HL-60 (cell line): ENCODE results near the gene KRTAP5-7.

Experiments used
- DNase-seq, 2 experiments: peaks; one replicate each; pipeline ENCODE4 v3.0.0-alpha.2; 2010 to 2020; ENCODE audit warnings: low read depth in 1 of 2, low spot score in 1 of 2
- H3K27ac ChIP-seq: fragments of 250-450 bp; sonication (Bioruptor Pico); replicated peaks from 2 replicates; pipeline ENCODE4 v1.5.1; 2020; ENCODE audit warnings: mild to moderate bottlenecking, moderate library complexity
- H3K27me3 ChIP-seq: fragments of 250-450 bp; sonication (Bioruptor Pico); 2 replicates; pipeline ENCODE4 v1.5.1; 2021; ENCODE audit warnings: mild to moderate bottlenecking, moderate library complexity; ENCODE audit not compliant: insufficient read depth, poor library complexity, severe bottlenecking
- H3K4me3 ChIP-seq: replicated peaks from 2 replicates; pipeline ENCODE4 v1.5.1; 2011; ENCODE audit warnings: mild to moderate bottlenecking, control low read depth, low read length; ENCODE audit not compliant: insufficient read depth
- CTCF ChIP-seq: IDR thresholded peaks from one replicate; pipeline ENCODE4 v1.5.1; 2011; ENCODE audit warnings: low read length, control low read depth, inconsistent platforms; ENCODE audit not compliant: insufficient read depth
- GABPA ChIP-seq: IDR thresholded peaks from 2 replicates; pipeline ENCODE4 v1.6.1; 2012; ENCODE audit warnings: low read depth
- POLR2AphosphoS5 ChIP-seq: IDR thresholded peaks from 2 replicates; pipeline ENCODE4 v1.6.1; 2012; ENCODE audit warnings: low read depth
- REST ChIP-seq: IDR thresholded peaks from 2 replicates; pipeline ENCODE4 v1.6.1; 2012; ENCODE audit warnings: low read depth; ENCODE audit not compliant: insufficient replicate concordance
- SPI1 ChIP-seq: IDR thresholded peaks from 2 replicates; pipeline ENCODE4 v1.6.1; 2012; ENCODE audit warnings: low read depth, mild to moderate bottlenecking, borderline replicate concordance

Gene KRTAP5-7

GRCh38 chr11:71489311-71490043 lies 37.6 kb upstream of the KRTAP5-7 start:
- Histone ChIP-seq H3K27ac (no peak overlapping the region), H3K27me3 (no peaks in the 10 kb centered on the region), H3K4me3 (no peak overlapping the region)
- TF ChIP-seq GABPA (no peak), CTCF (no peak), REST (no peak), SPI1 (no peak), POLR2AphosphoS5 (no peak)
- no peak for DNase-seq

- no peak for DNase-seq
- no peaks in the 10 kb centered on the region for H3K27me3 ChIP-seq
- no peak overlapping the region for H3K4me3 ChIP-seq
- H3K27ac ChIP-seq = no peak overlapping the region
- TF ChIP-seq GABPA (no peak), REST (no peak), POLR2AphosphoS5 (no peak), SPI1 (no peak), CTCF (no peak)
Observed at GRCh38 chr11:71490044-71490730, 36.9 kb upstream of the KRTAP5-7 start.

- DNase-seq = no peak
- TF ChIP-seq REST (no peak), CTCF (no peak), GABPA (no peak), POLR2AphosphoS5 (no peak), SPI1 (no peak)
Observed at GRCh38 chr11:71490731-71491390, 36.2 kb upstream of the KRTAP5-7 start.

More at GRCh38 chr11:71490731-71491390, 36.2 kb upstream of the KRTAP5-7 start:
- no peaks in the 10 kb centered on the region for H3K27me3 ChIP-seq
- H3K27ac ChIP-seq = no peak overlapping the region
- H3K4me3 ChIP-seq = no peak overlapping the region
